Suprapubic skin (tissue), 3 donors: Measurements from ENCODE around the gene VIT.

Experiments
- CTCF ChIP-seq, 2 donors: fragments of 200-600 bp in 1 of 2; fragments of 450-650 bp in 1 of 2; sonication (generic) in 1 of 2; IDR thresholded peaks; one replicate each; pipeline ENCODE4 v1.5.1; 2016 to 2019; ENCODE audit warnings: antibody characterized with exemption in 2 of 2, mild to moderate bottlenecking in 1 of 2, moderate library complexity in 1 of 2
- POLR2A ChIP-seq, 2 donors: fragments of 450-650 bp; IDR thresholded peaks; one replicate each; pipeline ENCODE4 v1.6.1; 2017; ENCODE audit warnings: antibody characterized with exemption in 2 of 2, mild to moderate bottlenecking in 2 of 2, moderate library complexity in 2 of 2

DNA sequence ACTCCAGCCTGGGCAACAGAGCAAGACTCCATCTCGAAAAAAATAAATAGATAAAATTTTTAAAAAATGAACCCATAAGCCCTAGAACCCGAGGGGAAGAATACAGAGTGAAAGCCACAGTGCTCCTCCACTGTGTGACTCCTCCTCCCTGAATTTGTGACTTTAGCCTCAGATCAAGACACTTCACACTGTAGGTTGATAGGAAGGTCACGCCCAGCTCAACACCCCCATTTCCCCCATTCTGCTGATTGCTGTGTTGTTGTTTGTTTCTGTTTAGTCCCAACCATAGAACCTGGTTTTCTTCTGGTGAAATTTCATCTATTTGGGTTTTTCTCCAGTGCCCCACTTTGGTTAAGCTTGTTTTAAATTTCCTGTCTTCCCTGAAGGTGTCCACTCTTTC lies 102.2 kb downstream of the VIT start:
- TF ChIP-seq CTCF (IDR thresholded peaks at IDR 0.05), result no peak
- no peak for TF ChIP-seq POLR2A (IDR thresholded peaks at IDR 0.05)
